K562 (cell line): Measurements from ENCODE around the gene LENEP. TPM values are rescaled to one million over a fixed set of nuclear protein-coding genes. Genes with fewer than 3 reads are reported as not detected.

Experiments
- CHD1 ChIP-seq: fragments of 200-600 bp; sonication (generic); IDR thresholded peaks from one replicate; pipeline ENCODE4 v1.6.1; 2012; ENCODE audit warnings: mild to moderate bottlenecking, moderate library complexity, low read length, inconsistent platforms
- CTBP1 ChIP-seq: fragments of 450-650 bp; IDR thresholded peaks from 2 replicates; pipeline ENCODE4 v1.6.1; 2016; ENCODE audit warnings: borderline replicate concordance
- EGR1 ChIP-seq: fragments of 450-650 bp; conservative IDR thresholded peaks from 2 replicates; pipeline ENCODE4 v1.6.1; 2017; ENCODE audit warnings: mild to moderate bottlenecking
- GATAD2A ChIP-seq: fragments of 450-650 bp; IDR thresholded peaks from 2 replicates; pipeline ENCODE4 v1.6.1; 2017
- HCFC1 ChIP-seq: IDR thresholded peaks from 2 replicates; pipeline ENCODE4 v1.6.1; 2012; ENCODE audit warnings: low read depth, low read length, improper control_type of control experiment
- IRF9 ChIP-seq: fragments of 450-650 bp; IDR thresholded peaks from 2 replicates; pipeline ENCODE4 v1.6.1; 2016; ENCODE audit warnings: missing biosample characterization, missing genetic modification characterization
- PCBP1 ChIP-seq: fragments of 200-400 bp; formaldehyde crosslinking; IDR thresholded peaks from 2 replicates; pipeline ENCODE4 v1.6.1; 2018; ENCODE audit warnings: mild to moderate bottlenecking, low read depth, low read length; ENCODE audit not compliant: poor library complexity, severe bottlenecking
- POLR2H ChIP-seq: IDR thresholded peaks from 2 replicates; pipeline ENCODE4 v1.6.1; 2016; ENCODE audit warnings: missing genetic modification characterization, low read depth, mild to moderate bottlenecking, control low read depth, missing compliant biosample characterization, moderate library complexity
- SMARCB1 ChIP-seq: IDR thresholded peaks from 2 replicates; pipeline ENCODE4 v1.6.1; 2011; ENCODE audit warnings: improper control_type of control experiment, low read depth; ENCODE audit not compliant: insufficient read length
- SMARCC2 ChIP-seq: fragments of 450-650 bp; IDR thresholded peaks from 2 replicates; pipeline ENCODE4 v1.6.1; 2017; ENCODE audit warnings: antibody characterized with exemption, moderate library complexity, mild to moderate bottlenecking, low read depth
- SP1 ChIP-seq: sonication (generic); formaldehyde crosslinking; IDR thresholded peaks from 2 replicates; pipeline ENCODE4 v1.8.1; 2022; ENCODE audit warnings: mild to moderate bottlenecking, missing genetic modification reagents
- TEAD1 ChIP-seq, 2 experiments: fragments of 450-650 bp in 1 of 2; sonication (generic) in 1 of 2; formaldehyde crosslinking; IDR thresholded peaks; 2 replicates each; pipeline versions ENCODE4 v1.4.0 to v1.8.0; 2020 to 2022; ENCODE audit warnings: mild to moderate bottlenecking in 2 of 2, missing genetic modification reagents in 1 of 2
- ZNF592 ChIP-seq: fragments of 450-650 bp; IDR thresholded peaks from 2 replicates; pipeline ENCODE4 v1.6.1; 2017; ENCODE audit warnings: antibody characterized with exemption, mild to moderate bottlenecking
- ZZZ3 ChIP-seq: fragments of 450-650 bp; IDR thresholded peaks from 2 replicates; pipeline ENCODE4 v1.6.1; 2016; ENCODE audit warnings: antibody characterized with exemption, mild to moderate bottlenecking, moderate library complexity
- polyA plus RNA-seq, 8 experiments: library from polyadenylated mRNA; depleted of rRNA in 4 of 8; stranded (reverse) in 5 of 8; unstranded in 3 of 8; fragments of >200 nt; fragmentation: Nextera tagmentation in 2 of 8; fragmentation: Illumina TruSeq in 1 of 8; extraction: Ambion mirVana in 2 of 8; extraction: Trizol in 1 of 8; gene quantifications; 2 replicates each; pipeline versions ENCODE4 v1.2.1 to v1.2.3, GENCODE V29; 2011 to 2014; ENCODE audit warnings: inconsistent platforms in 1 of 8, missing spikeins in 1 of 8
- total RNA-seq, 7 experiments: library from RNA; depleted of rRNA in 6 of 7; stranded (reverse); fragments of >200 nt in 6 of 7; fragmentation: Illumina TruSeq in 2 of 7; extraction: Trizol in 2 of 7; gene quantifications; 2 replicates each; pipeline versions ENCODE4 v1.2.1 to v1.2.3, GENCODE V29; 2011 to 2021; ENCODE audit warnings: low replicate concordance in 1 of 7

LENEP gene
- total and polyA plus RNA-seq, 9 of the 15 experiments (the other 6 are each of a cell fraction or from before 2014, with no cell fraction given), result 0.23 to 0.87 (median 0.67) TPM; not detected in 5

- TF ChIP-seq IRF9 (tag) (no peak), CHD1 (peak; percentile 72), PCBP1 (no peak), SMARCC2 (0 out of 2 replicates have a peak, but pooled peaks have one; percentile 21), ZZZ3 (no peak), ZNF592 (peak; percentile 74), TEAD1 (CRISPR knock-in tag; IDR thresholded peaks at IDR 0.05) (no peak), HCFC1 (no peak), POLR2H (no peak), CTBP1 (peak; percentile 31; the same call in 1 of the 2 replicates), GATAD2A (no peak), SMARCB1 (no peak), SP1 (no peak), EGR1 (peak; percentile 49; the same call in 1 of the 2 replicates)
These were observed 20.7 kb upstream of the LENEP start (continued) for GRCh38 chr1:154972517-154973343.
